Mucosa of descending colon (tissue), 3 donors: ENCODE results near the gene SUFU. TPM values are rescaled to one million over a fixed set of nuclear protein-coding genes. Genes with fewer than 3 reads are reported as not detected.
"Not testable (repeated sequence)": the region's sequence is repeated elsewhere in the genome, so short reads cannot be mapped to it uniquely, and the experiment has no call there.

Experiments used
- ATAC-seq: fragments of 200-7000 bp; cut with Tn5 transposase; one replicate; pipeline ENCODE4 v1.9.1; 2020; ENCODE audit warnings: mild to moderate bottlenecking, moderate library complexity
- DNase-seq, 3 donors: peaks; one replicate each; pipeline ENCODE4 v3.0.0-alpha.2; 2020
- H3K36me3 ChIP-seq: fragments of 200-600 bp; one replicate; pipeline ENCODE4 v1.8.0; 2021; ENCODE audit warnings: low read depth, mild to moderate bottlenecking
- H3K4me1 ChIP-seq: fragments of 200-600 bp; one replicate; pipeline ENCODE4 v1.8.0; 2021; ENCODE audit warnings: low read depth, mild to moderate bottlenecking
- H3K4me3 ChIP-seq: fragments of 200-600 bp; one replicate; pipeline ENCODE4 v1.8.0; 2021; ENCODE audit warnings: mild to moderate bottlenecking
- H3K9me3 ChIP-seq: fragments of 200-600 bp; one replicate; pipeline ENCODE4 v1.8.0; 2021; ENCODE audit warnings: mild to moderate bottlenecking
- CTCF ChIP-seq: fragments of 200-600 bp; IDR thresholded peaks from one replicate; pipeline ENCODE4 v1.8.0; 2022; ENCODE audit warnings: antibody characterized with exemption, mild to moderate bottlenecking
- intact Hi-C, 2 donors: fragments of 100-400 bp; cut with DNase I in 1 of 2; cut with micrococcal nuclease in 1 of 2; formaldehyde crosslinking; loops; one replicate each; pipeline versions ENCODE4 v1.11.0 to v1.11.1; 2022; cut with DNase I, micrococcal nuclease
- total RNA-seq, 3 donors: library from RNA; stranded (reverse); fragmentation: NEBNext Ultra II Directional in 2 of 3; extraction: Animal tissue kit (Norgen Biotek cat#: 25700) in 2 of 3; gene quantifications; one replicate each; pipeline versions ENCODE4 v1.2.1 to v1.2.4, GENCODE V29; 2021 to 2023
- donor health status: DM: no; HTN: no; CAD: no; lungs with moderate emphysema.
- donor health status: DM: no; HTN: no; CAD: no.
- donor health status: DM: no; HTN: yes; CAD: no.

SUFU gene
- total RNA-seq, 3 donors from 2014 or later: 9.0 to 13.9 (median 9.5) TPM

DNA sequence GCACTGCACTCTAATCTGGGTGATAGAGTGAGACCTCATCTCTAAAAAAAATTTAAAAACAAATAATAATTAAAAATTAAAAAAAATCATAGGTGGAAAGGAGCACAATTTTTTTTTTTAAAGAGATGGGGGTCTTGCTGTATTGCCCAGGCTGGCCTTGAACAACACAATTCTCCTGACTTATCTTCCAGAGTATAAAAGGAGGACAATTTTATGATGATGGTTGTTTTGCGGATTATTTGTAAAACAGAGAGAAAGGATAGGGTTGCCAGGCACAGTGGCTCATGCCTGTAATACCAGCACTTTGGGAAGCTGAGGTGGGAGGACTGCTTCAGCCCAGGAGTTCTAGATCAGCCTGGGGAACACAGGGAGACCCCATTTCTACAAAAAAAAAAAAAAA, 6.2 kb upstream of the SUFU start:
- intact Hi-C loops: no loop called here
- H3K4me1 ChIP-seq: peaks cover 12% of the 10 kb centered on the region
- H3K4me3 ChIP-seq: no peak overlapping the region
- ATAC-seq: no peak
- peaks cover under 1% of the 10 kb centered on the region for H3K36me3 ChIP-seq
- no peak for DNase-seq
- TF ChIP-seq CTCF: no peak
- H3K9me3 ChIP-seq: no peaks in the 10 kb centered on the region

- H3K4me1 ChIP-seq: peaks cover 20% of the 10 kb centered on the region
- TF ChIP-seq CTCF: no peak
- H3K36me3 ChIP-seq: peaks cover 4% of the 10 kb centered on the region
- ATAC-seq: no peak
- intact Hi-C loops: no loop called here
- H3K4me3 ChIP-seq: no peak overlapping the region
- H3K9me3 ChIP-seq: no peaks in the 10 kb centered on the region
- no peak for DNase-seq
Observed at GRCh38 chr10:102499356-102499755, 4.4 kb upstream of the SUFU start.

DNA sequence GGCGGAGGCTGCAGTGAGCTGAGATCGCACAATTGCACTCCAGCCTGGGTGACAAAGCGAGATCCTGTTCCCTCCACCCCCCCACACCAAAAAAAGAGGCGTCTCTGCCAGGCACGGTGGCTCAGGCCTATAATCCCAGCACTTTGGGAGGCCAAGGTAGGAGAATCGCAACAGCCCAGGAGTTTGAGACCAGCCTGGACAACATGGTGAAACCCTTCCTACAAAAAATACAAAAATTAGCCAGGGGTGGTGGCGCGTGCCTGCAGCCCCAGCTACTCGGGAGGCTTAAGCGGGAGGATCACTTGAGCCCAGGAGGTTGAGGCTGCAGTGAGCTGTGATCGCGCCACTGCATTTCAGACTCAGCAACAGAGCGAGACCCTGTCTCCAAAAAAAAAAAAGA, 3.1 kb upstream of the SUFU start:
- H3K4me1 ChIP-seq: peaks cover 26% of the 10 kb centered on the region

DNA sequence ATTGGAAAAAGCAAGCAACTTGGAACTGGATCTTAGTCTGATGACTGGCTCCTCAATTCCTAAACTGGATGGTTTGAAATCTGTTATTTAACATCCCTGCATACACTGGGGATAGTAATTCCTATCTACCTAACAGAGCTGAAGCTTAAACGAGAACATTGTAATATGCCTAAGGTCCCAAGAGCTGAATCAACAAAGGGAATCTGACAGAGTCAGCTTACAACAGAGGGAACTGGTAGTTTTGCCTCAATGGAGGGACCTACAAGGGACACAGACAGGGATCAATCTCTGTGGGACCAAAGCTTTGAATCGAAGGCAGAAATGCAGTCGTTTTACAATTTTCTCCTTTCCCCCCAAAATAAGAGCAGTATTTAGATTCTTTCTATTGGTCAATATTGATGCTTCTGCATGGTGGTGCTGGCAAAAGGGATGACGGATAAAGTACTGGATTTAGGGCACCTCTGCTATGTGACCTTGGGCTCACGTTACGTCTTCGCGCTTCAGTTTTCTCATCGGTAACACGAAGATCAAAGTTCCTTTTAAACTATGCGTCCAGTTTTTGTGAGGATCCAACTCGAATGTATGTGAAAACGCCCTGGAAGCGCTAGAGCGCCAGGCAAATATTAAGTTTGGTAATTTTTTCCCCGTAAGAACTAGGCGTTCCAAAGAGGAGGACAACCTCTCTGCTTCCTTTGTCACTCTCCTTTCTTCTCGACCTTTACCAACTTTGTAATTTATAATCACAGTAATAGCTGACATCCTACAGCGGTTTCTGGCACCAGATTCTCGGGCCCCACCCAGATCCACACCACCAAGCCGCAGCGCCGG, 2.4 kb upstream of the SUFU start:
- ATAC-seq: no peak
- H3K4me1 ChIP-seq: peaks cover 26% of the 10 kb centered on the region

More for the DNA sequence above, 3.1 kb upstream of the SUFU start:
- DNase-seq, ATAC-seq, H3K9me3 ChIP-seq, H3K36me3 ChIP-seq, H3K4me3 ChIP-seq: not testable (repeated sequence)
- intact Hi-C loops: loop anchor here (5.0 to 10.0 kb wide), 2 partner anchors 82 to 84 kb away; no protein-coding TSS in a partner anchor

DNA sequence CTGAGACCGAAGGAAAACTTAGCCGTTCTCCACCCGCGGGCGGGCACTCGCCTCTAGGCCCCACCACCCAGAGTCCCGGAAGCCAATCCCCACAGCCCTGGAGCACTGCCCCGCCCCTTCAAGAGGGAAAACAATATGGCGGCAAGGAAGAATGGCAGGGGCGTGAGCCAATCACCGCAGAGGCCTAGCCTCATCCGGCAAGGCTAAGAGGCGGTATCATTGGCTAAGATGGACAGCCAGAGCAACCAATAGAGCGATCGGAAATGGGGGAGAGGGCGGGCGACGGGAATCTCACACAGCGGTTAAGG, 1.8 kb upstream of the SUFU start:
- Histone ChIP-seq H3K4me3 (peak overlapping the region; percentile 53), H3K36me3 (peaks cover 4% of the 10 kb centered on the region), H3K9me3 (no peaks in the 10 kb centered on the region), H3K4me1 (peaks cover 22% of the 10 kb centered on the region)
- intact Hi-C loops: loop anchor here (5.0 to 10.0 kb wide), 2 partner anchors 80 to 83 kb away; no protein-coding TSS in a partner anchor
- ATAC-seq (peak; percentile 84), DNase-seq (peak; percentile 99)
- TF ChIP-seq CTCF: no peak

More for the DNA sequence above, 2.4 kb upstream of the SUFU start:
- Histone ChIP-seq H3K4me3 (peak overlapping the region; percentile 9), H3K9me3 (no peaks in the 10 kb centered on the region), H3K36me3 (peaks cover 4% of the 10 kb centered on the region)
- DNase-seq: no peak
- intact Hi-C loops: loop anchor here (5.0 to 10.0 kb wide), 2 partner anchors 81 to 83 kb away; no protein-coding TSS in a partner anchor
- no peak for TF ChIP-seq CTCF
